Measurements from ENCODE around the gene DUSP7.

The DUSP7 gene

DNA sequence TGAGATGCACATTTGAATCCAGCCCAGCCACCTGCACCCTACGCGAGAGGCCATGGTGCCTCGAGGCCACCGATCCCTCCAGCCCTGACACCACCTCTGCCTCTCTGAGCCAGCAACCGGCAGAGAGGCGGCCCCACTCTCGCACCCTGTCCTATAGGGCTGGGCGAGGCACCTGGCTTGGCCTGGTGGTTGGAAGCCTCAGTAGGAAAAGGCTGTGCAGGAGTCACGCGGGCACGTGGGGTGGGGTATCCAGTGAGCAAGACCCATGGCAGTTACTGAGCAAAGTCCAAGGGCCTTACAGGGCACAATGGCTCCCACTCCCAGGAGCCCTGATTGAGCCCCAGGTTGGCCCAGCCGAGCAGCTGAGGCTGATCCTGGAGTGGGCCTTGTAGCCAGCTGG, 12.4 kb upstream of the DUSP7 start:
- in situ Hi-C loops (cut with MboI; ENCODE audit: low sequenced_read_pairs) = no loop called here

GRCh38 chr3:52068055-52068571, 11.7 kb upstream of the DUSP7 start:
- in situ Hi-C loops (cut with MboI; ENCODE audit: low sequenced_read_pairs) = no loop called here

- in situ Hi-C loops (cut with MboI; ENCODE audit: low sequenced_read_pairs) = no loop called here
Observed at GRCh38 chr3:52067526-52067925, 11.2 kb upstream of the DUSP7 start.

DNA sequence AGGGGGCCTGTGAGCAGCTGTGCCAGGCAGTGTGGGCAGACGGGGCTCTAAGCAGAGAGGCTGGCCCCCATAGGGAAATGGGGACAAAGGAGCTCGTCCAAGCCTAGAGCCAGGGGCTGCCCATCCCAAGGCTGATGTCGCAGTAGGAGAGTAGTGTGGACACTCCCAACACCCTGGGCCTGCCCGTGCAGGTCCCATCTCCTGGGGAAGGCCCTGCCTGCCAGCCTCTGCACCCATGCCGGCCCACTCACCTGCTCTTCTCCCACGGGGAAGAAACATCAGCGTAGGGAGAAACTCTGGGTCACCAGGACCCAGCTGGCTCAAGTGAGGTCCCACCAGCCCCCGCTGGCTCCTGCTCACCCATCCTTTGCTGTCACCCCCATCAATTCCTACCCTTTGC, 10.7 kb upstream of the DUSP7 start:
- in situ Hi-C loops (cut with MboI; ENCODE audit: low sequenced_read_pairs) = no loop called here

- in situ Hi-C loops (cut with MboI; ENCODE audit: low sequenced_read_pairs) = no loop called here
Observed at GRCh38 chr3:52065264-52065756, 8.9 kb upstream of the DUSP7 start.

DNA sequence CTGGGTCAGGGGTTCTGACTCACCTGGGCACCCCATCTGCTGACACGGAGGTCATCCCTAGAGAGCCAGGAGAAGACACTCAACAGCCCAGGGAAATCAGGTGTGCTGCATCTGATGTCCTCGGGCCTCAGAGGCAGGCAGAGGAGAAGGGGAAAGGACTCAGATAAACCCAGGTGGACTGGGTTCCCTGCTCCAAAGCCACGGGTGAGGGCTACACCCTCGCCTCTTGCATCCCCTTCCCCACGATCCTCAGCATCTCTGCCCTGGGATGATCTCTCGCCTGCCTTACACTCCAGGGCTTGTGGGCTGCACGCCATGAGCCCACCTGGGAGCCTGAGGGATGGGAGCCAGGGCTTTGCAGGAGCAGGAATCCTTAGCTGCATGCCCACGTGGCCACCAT, 8.2 kb upstream of the DUSP7 start:
- in situ Hi-C loops (cut with MboI; ENCODE audit: low sequenced_read_pairs) = no loop called here

- in situ Hi-C loops (cut with MboI; ENCODE audit: low sequenced_read_pairs) = no loop called here
Observed at GRCh38 chr3:52063026-52063723, 6.8 kb upstream of the DUSP7 start.

DNA sequence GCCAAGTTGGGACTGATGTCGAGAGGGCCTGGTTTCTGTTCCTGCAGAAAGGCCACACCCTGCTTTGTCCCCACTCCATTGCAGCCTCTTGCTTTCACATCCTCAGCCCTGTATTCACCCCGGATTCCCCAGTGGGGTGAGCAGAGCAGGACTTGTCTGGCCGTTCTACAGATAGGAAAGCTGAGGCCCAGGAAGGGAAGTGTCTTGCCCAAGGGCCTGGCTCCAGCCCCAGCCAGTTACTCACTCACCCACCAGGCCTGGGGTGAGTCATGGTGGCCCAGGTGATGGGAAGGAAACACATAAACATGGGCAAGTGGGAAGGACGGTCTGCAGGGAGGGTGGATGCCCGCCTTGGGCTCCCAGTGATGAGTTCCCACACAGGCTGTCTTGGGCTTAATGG, 6.1 kb upstream of the DUSP7 start:
- in situ Hi-C loops (cut with MboI; ENCODE audit: low sequenced_read_pairs) = no loop called here

- in situ Hi-C loops (cut with MboI; ENCODE audit: low sequenced_read_pairs) = no loop called here
Observed at GRCh38 chr3:52061121-52061910, 4.9 kb upstream of the DUSP7 start.

- in situ Hi-C loops (cut with MboI; ENCODE audit: low sequenced_read_pairs) = loop anchor here (10.0 kb wide), 1 partner anchor 65 kb away; no protein-coding TSS in a partner anchor
Observed at GRCh38 chr3:52059781-52060180, 3.4 kb upstream of the DUSP7 start.

DNA sequence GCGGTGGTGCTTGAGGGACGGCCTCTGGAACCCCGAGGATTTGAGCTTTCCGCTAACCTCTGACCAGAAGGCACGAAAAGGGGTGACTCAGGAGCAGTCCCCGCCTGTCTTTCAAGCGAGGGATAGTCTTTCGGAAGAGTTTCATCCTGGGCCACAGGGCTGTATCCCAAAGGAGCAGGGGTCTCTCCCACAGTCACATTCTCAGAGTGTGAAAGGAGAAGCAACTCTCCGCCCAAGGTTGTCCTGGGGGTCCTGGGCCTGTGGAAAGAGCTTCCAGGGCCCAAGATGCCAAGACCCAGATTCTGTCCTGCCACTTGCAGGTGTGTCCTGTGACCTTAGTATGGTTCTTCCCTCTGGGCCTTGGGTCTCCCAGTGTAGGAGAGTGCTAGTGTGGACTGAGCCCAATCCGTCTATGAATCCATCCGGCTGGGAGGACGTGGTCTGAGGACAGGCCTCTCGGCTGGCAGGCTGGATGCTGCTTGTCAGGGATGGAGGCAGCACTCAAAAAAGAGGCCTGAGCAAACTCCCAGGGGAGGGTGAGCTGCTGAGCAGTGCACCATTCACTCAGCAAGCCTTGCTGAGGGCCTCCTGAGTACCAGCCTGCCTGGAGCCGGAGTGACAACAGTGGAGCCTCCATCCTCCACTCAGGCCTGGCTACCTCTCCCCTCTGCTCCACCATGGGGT, 1.6 kb upstream of the DUSP7 start:
- in situ Hi-C loops (cut with MboI; ENCODE audit: low sequenced_read_pairs) = loop anchor here (10.0 kb wide), 1 partner anchor 67 kb away; no protein-coding TSS in a partner anchor

- in situ Hi-C loops (cut with MboI; ENCODE audit: low sequenced_read_pairs) = loop anchor here (10.0 kb wide), 1 partner anchor 68 kb away; no protein-coding TSS in a partner anchor
Observed at GRCh38 chr3:52056968-52057811, 819 bp upstream of the DUSP7 start.

DNA sequence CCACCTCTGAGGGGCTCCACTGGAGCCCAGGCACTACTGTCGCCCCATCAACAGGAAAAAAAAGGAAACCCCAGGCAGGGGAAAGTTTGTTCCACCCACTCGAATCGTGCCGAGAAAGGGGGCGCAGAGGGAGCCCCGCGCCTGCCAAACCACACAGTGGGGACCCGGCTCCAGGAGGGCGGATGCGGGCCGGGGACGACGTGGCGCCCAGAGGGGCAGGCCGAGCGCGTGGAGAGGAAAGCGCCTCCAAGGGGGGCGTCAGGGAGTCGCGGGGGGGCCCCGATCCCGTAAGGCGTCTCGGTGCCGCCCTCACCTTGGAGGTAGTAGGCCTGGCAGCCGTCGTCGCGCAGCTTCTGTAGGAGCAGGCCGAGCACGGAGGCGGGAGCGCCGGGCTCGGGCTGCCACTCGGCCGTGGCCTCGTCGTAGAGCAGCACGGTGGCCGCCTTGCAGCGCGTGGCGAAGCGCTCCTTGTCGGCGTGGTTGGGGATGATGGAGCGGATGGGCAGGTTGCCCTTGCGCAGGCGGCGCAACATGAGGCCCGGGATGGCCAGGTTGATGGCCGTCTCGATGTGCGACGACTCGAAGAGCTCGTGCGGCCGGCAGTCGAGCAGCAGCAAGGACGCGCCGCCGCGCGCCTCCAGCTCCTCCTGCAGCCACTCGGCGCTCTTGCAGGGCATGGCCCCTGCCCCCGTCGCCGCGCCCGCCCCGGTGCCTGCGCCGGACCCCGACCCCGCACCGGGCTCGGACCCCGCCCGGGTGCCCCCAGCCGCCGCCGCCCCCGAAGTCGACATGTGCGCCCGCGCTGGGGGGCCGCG, 627 bp downstream of the DUSP7 start:
- in situ Hi-C loops (cut with MboI; ENCODE audit: low sequenced_read_pairs) = loop anchor here (10.0 kb wide), 1 partner anchor 69 kb away; no protein-coding TSS in a partner anchor

- in situ Hi-C loops (cut with MboI; ENCODE audit: low sequenced_read_pairs) = loop anchor here (10.0 kb wide), 1 partner anchor 70 kb away; no protein-coding TSS in a partner anchor
Observed at GRCh38 chr3:52054661-52055511, 1.5 kb downstream of the DUSP7 start.

GRCh38 chr3:52053307-52054304, 2.8 kb downstream of the DUSP7 start:
- in situ Hi-C loops (cut with MboI; ENCODE audit: low sequenced_read_pairs) = loop anchor here (10.0 kb wide), 1 partner anchor 71 kb away; no protein-coding TSS in a partner anchor

GRCh38 chr3:52052831-52053306, 3.5 kb downstream of the DUSP7 start:
- in situ Hi-C loops (cut with MboI; ENCODE audit: low sequenced_read_pairs) = loop anchor here (10.0 kb wide), 1 partner anchor 72 kb away; no protein-coding TSS in a partner anchor

GRCh38 chr3:52051444-52051843, 4.9 kb downstream of the DUSP7 start:
- in situ Hi-C loops (cut with MboI; ENCODE audit: low sequenced_read_pairs) = loop anchor here (10.0 kb wide), 1 partner anchor 73 kb away; no protein-coding TSS in a partner anchor

Data from HL-60/S4 treated with phorbol 12-myristate 13-acetate at 8.2 ng/mL for 4 days and 3 days (cell line).